ENCODE results near the gene TMEM119.
"Not testable (repeated sequence)": the region's sequence is repeated elsewhere in the genome, so short reads cannot be mapped to it uniquely, and the experiment has no call there.

Gene TMEM119

DNA sequence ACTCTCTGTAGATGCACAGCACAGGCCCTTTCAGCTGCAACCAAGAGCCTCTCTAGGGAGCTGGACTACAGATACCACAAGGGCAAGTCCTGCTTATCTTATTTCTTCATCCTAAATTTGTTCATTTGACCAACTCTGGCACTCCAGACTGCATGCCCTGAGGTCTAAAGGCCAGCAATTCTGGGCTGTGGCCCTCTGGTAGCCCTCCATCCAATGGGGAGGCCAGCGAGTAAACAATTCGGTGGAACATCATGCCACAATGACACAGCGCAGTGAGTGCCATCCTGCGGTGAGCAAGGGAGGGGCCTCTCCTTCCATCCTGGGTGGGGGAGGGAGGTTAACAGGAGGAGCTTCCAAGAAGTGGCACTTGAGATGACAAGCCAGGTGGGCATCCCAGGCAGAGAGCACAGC, 36.5 kb upstream of the TMEM119 start:
- DNase-seq, result no peak

DNA sequence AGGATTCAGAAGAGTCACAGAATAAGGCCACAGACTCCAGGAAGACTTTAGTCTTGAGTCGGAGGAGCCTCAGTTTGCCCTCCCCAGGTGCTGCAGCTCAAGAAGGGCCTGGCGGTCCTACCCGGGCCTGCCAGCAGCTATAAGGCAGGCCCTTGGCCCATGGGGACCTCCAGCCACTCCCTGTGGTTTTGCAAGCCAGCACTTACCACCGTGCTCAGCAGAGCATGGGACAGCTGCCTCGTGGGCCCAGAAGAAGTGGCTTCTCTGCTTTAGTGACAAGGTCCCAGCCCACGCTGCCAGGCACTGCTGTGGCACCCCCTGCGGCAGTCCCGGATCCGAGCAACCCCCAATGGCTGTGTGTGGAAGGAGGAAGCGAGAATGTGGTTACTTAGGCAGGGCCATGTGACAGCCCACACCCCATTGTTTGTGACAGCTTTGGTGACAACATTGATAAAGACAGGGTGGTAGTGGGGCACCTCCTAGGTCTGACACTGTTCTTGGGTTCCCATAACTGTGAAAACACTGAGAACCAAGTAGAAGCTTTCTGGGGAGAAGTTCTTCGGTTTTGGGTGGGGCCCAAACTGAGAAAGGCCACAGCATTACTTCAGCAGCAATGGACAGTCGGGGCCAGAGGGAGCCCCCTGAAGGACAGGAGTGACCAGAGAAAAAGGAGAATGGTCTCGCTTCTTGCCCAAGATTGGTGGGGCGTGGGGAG, 35.8 kb upstream of the TMEM119 start, which contains the start of gene SELPLG:
Gene SELPLG, minus strand, starts transcription at position 361 of the 715 bp plus-strand sequence. CDS start 9,587 bp downstream, outside the sequence.
- no peak for DNase-seq

DNA sequence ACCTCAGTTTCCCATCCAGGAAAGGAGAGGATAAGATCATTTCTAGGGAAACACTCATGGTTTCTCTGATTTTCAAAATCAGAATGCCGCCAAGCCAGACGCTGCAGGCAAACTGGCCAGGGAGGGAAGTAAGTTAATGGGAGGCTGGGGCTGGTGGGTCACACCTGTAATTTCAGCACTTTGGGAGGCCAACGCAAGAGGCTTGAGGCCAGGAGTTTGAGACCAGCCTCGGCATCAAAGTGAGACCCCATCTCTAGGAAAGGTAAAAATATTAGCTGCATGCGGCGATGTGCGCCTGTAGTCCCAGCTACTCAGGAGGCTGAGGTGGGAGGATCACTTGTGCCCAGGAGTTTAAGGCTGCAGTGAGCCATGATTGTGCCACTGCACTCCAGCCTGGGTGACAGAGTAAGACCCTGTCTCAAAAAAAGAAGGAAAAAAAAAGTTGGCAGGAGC, 35.2 kb upstream of the TMEM119 start:
- DNase-seq, result no peak

DNA sequence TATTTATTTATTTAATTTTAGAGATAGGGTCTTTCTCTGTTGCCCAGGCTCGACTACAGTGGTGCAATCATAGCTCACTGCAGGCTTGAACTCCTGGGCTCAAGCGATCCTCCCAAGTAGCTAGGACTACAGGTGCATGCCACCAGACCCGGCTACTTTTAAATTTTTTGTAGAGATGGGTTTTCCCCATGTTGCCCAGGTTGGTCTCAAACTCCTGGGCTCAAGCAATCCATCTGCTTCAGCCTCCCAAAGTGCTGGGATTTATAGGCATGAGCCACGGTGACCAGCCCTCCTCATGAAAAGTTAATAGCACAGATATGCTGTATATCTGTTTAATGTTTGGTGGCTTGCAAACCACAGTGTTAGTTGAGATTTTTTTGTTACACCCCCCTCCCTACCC, 33.4 kb upstream of the TMEM119 start:
- DNase-seq, result not testable (repeated sequence)

DNA sequence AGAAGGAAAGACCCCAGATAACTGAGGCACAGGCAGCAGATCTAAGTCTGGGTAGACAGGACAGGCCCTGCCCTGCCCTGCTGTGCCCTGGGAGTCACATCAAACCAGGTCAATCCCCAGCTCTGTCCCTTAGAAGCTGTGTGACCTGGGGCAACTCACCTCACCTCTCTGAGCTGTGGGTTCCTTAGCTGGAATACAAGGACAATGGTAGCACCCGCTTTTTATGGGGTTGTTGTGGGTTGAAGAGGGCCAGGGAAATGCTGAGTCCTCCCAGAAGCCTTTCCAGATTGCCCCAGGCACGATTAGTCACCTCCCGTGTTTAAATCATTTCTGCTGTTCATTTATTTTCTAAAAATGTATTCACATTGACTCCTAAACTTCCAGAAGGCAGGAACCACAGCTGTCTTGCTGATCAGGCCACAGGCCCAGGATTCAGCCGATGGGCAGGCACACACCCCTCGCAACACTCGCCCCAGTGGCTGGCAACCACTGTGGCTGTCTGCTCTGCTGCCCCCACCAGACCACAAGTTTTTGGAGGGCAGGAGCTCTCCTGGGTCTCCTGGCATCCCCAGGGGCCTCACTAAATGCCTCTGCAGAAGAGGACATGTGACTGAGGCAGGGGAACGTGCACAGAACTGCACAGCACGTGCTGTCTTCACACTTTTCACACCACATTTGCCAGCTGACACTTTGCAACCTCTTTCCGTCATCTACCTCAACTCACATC, 32.8 kb upstream of the TMEM119 start:
- no peak for DNase-seq

DNA sequence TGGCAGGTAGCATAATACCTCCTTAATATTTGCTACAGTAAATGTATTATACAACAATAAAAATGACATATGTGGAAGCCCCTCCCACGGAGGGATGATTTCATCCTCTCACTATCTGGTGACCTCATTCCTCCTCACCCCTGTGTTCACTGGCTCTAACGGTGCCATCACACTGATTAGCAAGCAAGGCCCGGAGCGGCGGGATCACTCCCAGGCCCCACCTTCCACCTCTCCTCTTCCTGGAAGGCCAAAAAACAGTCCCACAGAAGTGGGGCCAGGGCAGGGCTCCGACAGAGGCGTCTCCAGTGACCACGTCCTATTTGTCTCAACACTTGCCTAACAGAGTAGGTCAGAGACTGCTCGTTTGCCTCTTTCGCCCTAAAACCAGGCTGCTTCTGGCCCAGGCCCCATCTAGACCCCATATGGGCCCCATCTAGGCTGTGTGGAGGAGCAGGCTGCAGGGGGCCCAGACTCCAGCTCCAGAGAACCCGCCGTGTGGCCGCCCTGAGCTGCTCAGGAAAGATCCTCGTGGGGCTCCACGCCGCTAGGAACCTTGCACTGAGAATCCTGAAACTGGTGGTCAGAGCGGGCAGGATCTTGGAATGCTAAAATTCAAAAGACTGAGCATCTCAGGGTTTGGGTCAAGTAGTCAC, 32.1 kb upstream of the TMEM119 start:
- no peak for DNase-seq

DNA sequence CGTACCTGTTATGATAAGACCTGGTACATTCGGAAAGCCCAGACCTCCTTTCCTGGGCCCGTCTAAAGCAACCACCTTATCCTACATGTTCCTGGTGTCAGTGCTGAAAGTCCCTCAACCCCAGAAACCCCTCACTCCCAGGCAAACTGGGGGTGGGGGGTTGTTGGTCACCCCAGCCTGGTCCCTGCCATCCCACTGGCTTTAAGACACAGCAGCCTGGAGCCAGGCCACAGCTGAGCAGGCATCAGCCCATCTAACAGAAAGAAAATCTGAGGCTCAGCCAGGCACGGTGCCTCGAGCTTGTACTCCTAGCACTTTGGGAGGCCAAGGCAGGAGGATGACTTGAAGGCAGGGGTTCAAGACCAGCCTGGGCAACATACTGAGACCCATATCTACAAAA, 31.3 kb upstream of the TMEM119 start:
- no peak for DNase-seq

DNA sequence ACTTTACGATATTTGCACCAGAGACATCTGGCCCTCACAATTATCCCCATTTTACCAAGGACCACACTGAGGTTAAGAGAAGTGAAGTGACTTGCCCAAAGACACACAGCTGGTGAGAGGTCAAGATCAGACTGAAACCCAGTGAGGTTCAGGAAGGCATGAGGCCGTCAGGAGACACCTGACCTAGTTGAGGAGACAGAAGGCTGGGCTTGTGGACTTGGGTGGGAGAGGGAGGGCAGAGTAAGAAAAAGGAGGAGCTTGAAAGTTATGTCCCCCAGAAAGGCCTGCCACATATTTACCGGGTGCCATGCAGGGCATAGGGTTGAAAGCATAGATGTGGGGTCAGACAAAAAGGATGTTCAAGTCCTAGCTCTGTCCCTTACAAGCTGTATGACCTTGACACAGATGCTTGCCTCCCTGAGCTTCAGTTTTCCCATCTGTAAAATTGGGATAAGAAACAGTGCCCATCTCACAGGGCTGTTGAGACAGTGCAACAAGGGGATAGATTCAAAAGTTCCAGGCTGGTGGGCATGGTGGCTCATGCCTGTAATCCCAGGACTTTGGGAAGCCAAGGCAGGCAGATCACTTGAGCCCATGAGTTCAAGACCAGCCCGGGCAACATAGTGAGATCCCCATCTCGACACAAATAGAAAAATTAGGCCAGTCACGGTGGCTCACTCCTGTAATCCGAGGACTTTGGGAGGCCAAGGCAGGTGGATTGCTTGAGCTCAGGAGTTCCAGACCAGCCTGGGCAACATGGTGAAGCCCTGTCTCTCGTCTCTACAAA, 29.4 kb upstream of the TMEM119 start:
- DNase-seq, result no peak

DNA sequence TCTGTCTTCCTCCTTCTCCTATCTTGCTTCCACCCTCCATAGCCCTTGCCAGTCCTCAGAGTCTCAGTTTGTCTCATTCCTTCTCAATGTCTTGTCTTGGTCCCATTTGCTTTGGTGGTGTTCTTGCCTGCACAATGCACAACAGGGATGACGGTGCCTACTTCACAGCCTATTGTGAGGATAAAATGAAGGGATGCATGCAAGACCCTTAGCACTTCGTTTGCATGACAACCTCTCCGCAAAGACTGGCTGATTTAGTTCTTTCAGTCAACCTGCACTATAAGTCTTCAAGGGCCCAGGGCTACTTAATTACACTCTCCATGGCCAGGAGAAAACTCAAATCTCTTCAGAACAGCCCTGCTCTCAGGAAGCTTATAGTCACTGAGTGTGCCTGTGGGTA, 27.3 kb upstream of the TMEM119 start:
- DNase-seq, result no peak

DNA sequence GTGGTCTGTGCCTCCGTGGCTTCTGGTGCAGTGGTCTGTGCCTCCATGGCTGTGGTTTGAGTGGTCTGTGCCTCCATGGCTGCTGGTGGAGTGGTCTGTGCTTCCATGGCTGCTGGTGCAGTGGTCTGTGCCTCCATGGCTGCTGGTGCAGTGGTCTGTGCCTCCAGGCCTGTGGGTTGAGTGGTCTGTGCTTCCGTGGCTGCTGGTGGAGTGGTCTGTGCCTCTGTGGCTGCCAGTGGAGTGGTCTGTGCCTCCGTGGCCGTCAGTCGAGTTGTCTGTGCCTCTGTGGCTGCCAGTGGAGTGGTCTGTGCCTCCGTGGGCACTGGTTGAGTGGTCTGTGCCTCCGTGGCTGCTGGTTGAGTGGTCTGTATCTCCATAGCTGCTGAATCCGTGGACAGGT, 25.7 kb upstream of the TMEM119 start:
- DNase-seq, result no peak

DNA sequence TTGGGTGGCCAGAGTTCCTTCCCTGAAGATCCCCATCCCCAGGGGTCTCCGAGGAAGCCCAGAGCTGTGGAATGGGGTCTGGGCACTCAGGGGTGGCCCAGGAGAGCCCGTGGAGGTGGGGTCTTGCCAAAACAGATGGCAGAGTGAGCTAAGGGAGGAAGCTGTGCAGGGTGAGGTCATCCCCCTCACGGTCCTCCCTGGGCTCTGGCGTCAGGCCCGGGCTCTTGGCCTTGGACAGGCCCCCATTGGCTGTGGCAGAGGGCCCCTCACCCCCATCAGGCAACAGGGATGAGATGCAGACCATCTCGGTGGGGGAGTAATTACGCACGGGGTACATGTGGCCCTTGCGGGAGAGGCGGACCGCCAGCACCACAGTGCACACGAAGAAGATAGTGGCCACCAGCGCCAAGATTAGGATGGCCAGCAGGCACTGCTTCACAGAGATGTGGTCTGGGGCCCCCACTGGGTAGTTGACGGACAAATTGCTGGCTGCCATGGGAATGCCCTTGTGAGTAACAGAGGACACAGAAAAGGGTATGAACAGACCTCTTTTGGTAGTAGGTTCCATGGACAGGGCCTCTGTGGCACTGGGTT, 25.1 kb upstream of the TMEM119 start:
- DNase-seq, result no peak

DNA sequence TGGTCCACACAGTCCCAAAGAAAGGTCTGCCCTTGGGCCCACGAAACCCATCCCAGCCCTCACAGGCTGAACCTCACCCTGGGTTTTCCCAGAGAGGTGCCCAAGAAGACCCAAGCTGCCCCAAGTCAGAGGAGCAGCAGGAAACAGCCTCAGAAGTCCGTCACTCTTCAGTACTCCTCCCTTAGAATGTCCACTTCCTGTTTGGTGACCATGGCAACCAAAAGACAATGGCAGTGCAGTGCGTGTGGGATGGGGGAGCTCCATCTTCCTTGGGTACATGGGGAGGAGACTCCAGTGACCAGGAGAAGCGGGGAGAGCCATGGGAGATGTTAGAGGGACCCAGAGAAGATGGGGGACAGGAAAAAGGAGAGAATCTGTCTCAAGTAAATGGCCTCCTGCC, 24.5 kb upstream of the TMEM119 start:
- no peak for DNase-seq

DNA sequence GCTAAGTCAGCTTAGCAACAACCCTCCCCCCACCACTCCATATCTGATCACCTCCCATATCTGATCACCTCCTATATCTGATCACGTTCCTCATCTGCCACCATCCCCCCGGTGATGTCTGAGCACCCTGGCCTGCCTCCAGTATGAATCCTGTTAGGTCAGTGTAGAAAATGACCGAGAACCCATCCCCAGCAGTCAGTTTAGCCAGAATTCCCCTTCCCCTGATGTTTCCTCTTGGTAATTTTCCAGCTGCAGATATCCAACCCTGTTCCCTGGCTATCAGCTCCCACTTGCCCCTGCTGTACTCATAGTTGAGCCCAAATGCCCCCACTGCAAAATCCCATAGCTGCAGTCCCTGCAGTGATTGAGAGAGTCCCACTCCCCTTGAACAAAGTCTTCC, 23.3 kb upstream of the TMEM119 start:
- no peak for DNase-seq

DNA sequence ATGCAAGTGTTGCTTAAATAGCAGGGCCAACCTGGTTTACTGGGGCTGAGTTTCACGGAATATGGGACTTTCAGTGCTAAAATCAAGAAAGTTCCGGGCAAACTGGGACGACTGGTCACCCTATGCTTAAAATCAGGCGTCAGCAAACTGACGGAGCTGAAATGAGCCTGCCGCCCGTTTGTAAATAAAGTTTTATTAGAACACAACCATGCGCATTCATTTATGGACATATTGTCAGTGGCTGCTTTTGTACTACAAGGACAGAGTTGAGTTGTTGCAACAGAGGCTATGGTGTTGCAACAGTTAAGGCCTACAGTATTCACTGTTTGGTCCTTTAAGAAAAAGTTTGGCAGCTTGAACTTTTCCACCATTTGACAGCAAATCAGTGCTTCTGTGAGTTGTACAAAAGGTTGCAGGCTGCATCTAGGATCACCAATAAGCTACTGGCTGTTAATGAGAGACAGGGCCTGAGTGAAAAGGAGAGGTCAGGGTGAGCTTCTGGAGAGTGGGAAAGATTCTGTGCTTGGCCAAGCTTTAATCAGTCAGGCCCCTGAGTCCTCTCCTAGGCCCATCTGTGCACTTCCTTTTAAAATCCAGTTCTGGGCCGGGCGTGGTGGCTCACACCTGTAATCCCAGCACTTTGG, 22.5 kb upstream of the TMEM119 start:
- no peak for DNase-seq

DNA sequence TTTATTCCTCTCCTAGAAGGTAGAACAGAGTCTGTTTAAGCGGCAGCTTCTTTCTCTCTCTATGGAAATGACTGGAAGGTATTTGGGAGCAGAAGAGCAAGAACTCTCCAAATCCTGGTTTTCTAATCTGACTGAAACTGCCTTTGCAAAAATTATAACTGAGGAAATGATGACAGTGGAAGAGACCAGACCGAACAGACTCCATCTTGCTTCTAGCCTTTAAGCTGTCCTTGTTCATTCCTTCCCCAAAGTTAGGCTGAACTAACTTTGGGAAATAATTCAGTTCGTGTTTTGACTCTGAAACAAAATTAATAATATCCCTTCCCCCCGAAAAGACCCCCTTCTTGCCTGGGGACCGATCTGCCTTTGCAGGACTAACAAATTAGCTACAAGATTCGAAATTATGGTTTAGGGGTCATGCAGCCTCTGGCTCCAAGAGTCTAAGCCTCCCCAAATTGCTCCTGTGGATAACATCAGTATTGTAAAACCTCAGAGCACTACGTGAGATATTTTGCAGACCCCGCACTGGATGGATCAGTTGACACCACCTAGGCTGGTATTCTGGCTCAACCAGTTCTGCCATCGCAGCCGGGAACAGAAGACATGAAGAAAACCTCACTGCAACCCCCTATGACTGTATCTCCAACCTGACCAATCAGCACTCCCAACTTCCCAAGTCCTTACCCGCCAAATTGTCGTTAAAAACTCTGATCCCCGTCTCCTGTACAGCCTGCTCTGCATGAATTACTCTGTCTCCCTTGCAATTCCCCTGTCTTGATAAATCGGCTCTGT, 21.7 kb upstream of the TMEM119 start:
- DNase-seq, result no peak

DNA sequence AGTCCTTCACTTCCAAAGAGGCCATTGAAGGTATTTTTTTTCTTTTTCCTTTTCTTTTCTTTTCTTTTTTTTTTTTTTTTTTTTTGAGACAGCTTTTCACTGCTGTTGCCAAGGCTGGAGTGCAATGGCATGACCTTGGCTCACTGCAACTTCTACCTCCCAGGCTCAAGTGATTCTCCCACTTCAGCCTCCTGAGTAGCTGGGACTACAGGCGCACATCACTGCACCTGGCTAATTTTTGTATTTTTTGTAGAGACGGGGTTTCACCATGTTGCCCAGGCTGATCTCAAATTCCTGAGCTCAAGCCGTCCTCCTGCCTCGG, 21.0 kb upstream of the TMEM119 start:
- DNase-seq, result not testable (repeated sequence)

DNA sequence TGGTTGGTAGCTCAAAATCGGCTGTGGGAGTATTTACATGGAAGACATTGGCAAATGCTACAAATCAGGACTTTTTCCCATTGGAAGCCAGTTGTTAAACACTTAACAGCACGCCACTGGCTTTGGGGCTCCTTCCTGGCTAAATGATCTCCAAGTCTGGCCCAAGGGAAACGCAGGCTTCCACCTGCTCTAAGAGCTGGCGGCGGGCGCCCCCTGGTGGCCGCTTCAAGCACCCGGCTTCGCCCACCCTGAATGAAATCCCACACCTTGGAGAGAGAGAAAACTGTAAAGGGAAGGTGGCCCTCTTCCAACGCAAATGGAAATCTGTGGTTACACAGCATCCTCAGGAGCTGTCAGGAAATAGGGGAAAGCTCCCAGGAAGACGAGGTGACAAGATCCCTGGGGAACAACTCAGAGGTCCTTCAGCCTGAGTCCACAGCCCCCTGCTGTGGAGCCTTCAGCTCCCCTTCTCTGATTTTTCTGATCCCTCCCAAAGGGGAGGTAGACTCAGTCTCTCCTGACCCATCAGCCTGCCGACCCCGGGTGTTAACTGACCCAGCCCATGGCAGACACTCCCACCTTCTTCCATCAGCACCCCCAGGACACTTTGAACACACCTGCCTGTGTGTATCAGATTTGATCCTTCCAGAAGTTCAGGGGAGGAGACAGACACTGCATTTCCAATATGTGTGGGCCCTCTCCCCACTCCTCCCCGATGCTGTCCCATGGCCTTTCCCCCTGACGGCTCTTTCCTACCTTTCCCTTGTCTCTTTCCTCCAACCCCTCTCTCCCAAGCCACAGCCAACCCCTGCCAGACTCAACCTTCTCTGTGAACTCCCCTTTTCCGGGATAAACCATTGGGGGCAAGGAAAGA, 20.4 kb upstream of the TMEM119 start:
- no peak for DNase-seq

DNA sequence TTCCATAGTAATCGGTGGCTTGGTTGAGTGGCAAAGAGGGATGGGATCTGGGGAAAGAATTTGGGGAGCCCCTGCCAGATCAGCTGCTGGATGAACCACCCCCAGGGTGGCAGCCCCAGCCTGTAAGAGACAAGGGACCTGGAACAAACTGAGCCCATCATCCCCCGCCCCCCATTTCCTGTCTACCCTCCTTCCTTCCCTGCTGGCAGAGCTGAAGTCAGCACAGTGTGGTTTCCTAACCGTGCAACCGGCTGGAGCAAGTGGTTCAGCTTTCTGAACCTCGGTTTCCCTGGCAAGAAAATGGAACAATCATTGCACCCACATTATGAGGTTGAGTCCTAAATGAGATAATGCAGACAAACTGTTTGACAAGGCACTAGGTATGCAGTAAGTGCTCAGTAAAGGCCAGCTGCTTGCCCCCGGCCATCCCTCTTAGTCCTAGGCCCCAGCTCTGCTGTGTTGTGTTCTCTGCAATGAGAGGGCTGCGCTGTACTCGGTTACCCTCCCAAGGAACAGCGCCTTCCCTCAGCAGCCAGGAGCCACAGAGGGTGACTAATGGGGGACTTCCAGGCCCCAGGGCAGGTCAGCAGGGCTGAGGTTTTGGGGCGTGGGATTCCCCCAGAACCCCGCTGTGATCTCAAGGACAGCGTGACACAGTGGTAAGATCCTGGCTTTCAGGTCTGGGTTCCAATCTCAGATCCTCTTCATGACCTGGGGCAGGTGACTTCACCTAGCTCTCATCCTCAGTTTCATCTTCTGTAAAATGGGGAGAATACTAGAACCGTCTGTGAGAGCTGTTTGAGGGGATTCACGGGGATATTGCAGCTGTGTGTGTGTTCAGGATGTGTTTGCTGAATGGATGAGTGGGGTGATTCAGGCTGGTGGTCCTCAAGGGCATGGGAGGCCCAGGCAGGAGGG, 19.3 kb upstream of the TMEM119 start:
- no peak for DNase-seq

DNA sequence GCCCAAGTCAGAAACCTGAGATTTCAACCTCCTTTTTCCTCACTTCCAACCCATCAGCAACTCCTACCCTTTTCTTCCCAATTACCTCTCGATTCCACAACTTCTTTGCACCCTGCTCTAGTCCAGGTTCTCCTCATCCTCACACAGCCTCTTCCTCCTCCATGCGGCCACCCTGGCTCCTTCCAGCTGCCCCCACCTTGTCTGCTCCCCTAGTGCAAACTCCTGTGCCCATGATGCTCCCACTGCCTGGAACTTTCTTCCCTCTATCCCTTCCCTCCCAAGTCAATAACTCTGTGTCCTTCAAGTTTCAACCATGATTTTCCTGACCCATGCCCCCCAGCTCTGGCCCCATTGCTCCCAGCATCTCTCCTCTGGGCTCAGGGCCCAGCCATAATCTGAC, 18.5 kb upstream of the TMEM119 start:
- DNase-seq, result no peak

Measured in NCI-H1436 treated with DMSO at 0.1 percent for 48 hours (cell line).